ENCODE data around the gene ATP1B4.

Gene ATP1B4

GRCh38 chrX:120377179-120377578 lies 15.3 kb downstream of the ATP1B4 start:
- DNase-seq (ENCODE audit: low spot score), result no peak

- DNase-seq (ENCODE audit: low spot score), result no peak
Observed at GRCh38 chrX:120377715-120378114, 15.8 kb downstream of the ATP1B4 start.

GRCh38 chrX:120378570-120378969 lies 16.7 kb downstream of the ATP1B4 start:
- DNase-seq (ENCODE audit: low spot score), result no peak

GRCh38 chrX:120379937-120380681 lies 18.2 kb downstream of the ATP1B4 start:
- DNase-seq (ENCODE audit: low spot score), result no peak

GRCh38 chrX:120380699-120381098 lies 18.8 kb downstream of the ATP1B4 start:
- peak; percentile 9 for DNase-seq (ENCODE audit: low spot score)

- DNase-seq (ENCODE audit: low spot score), result no peak
Observed at GRCh38 chrX:120401301-120401700, 39.4 kb downstream of the ATP1B4 start.

- DNase-seq (ENCODE audit: low spot score), result no peak
Observed at GRCh38 chrX:120402369-120402768, 40.5 kb downstream of the ATP1B4 start.

- no peak for DNase-seq (ENCODE audit: low spot score)
Observed at GRCh38 chrX:120406638-120407037, 44.7 kb downstream of the ATP1B4 start.

- DNase-seq (ENCODE audit: low spot score), result no peak
Observed at GRCh38 chrX:120408168-120408567, 46.3 kb downstream of the ATP1B4 start.

- DNase-seq (ENCODE audit: low spot score), result no peak
Observed at GRCh38 chrX:120419463-120419862, 57.6 kb downstream of the ATP1B4 start.

- no peak for DNase-seq (ENCODE audit: low spot score)
Observed at GRCh38 chrX:120426599-120426998, 64.7 kb downstream of the ATP1B4 start.

GRCh38 chrX:120428309-120428708 lies 66.4 kb downstream of the ATP1B4 start:
- DNase-seq (ENCODE audit: low spot score), result no peak

GRCh38 chrX:120429776-120430540 lies 68.1 kb downstream of the ATP1B4 start:
- DNase-seq (ENCODE audit: low spot score), result peak; percentile 11
